ENCODE measurements around the gene WDFY4.

The WDFY4 gene

GRCh38 chr10:48844616-48845015, 159.9 kb downstream of the WDFY4 start:
- ATAC-seq, result no peak

GRCh38 chr10:48845512-48845911, 160.8 kb downstream of the WDFY4 start:
- TF ChIP-seq OSR1 (CRISPR knock-in tag; IDR thresholded peaks at IDR 0.05) (no peak), ZNF565 (CRISPR knock-in tag; conservative IDR thresholded peaks at IDR 0.05; ENCODE audit: low read depth) (no peak), ISL1 (CRISPR knock-in tag; IDR thresholded peaks at IDR 0.05) (no peak), CSDC2 (CRISPR knock-in tag; IDR thresholded peaks at IDR 0.05) (no peak), ZFP30 (CRISPR knock-in tag; IDR thresholded peaks at IDR 0.05) (no peak), ZNF70 (CRISPR knock-in tag; IDR thresholded peaks at IDR 0.05) (no peak), ZC3H10 (CRISPR knock-in tag; IDR thresholded peaks at IDR 0.05) (no peak), ARNTL (CRISPR knock-in tag; IDR thresholded peaks at IDR 0.05; ENCODE audit: borderline replicate concordance, low read depth) (no peak), ZNF8 (CRISPR knock-in tag; IDR thresholded peaks at IDR 0.05) (no peak), TSHZ2 (CRISPR knock-in tag; IDR thresholded peaks at IDR 0.05) (no peak), TOX (CRISPR knock-in tag; IDR thresholded peaks at IDR 0.05; ENCODE audit: borderline replicate concordance) (no peak), ESRRG (CRISPR knock-in tag; IDR thresholded peaks at IDR 0.05) (no peak), RARB (CRISPR knock-in tag; IDR thresholded peaks at IDR 0.05) (no peak), CREB5 (CRISPR knock-in tag; IDR thresholded peaks at IDR 0.05; ENCODE audit: low read depth) (no peak), GLIS3 (CRISPR knock-in tag; IDR thresholded peaks at IDR 0.05) (no peak), TCF4 (CRISPR knock-in tag; IDR thresholded peaks at IDR 0.05; ENCODE audit: borderline replicate concordance) (no peak), ZFP3 (CRISPR knock-in tag; IDR thresholded peaks at IDR 0.05) (no peak)
- TF ChIP-seq, protein P1, sequence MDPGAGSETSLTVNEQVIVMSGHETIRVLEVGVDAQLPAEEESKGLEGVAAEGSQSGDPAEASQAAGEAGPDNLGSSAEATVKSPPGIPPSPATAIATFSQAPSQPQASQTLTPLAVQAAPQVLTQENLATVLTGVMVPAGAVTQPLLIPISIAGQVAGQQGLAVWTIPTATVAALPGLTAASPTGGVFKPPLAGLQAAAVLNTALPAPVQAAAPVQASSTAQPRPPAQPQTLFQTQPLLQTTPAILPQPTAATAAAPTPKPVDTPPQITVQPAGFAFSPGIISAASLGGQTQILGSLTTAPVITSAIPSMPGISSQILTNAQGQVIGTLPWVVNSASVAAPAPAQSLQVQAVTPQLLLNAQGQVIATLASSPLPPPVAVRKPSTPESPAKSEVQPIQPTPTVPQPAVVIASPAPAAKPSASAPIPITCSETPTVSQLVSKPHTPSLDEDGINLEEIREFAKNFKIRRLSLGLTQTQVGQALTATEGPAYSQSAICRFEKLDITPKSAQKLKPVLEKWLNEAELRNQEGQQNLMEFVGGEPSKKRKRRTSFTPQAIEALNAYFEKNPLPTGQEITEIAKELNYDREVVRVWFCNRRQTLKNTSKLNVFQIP (CRISPR knock-in tag; IDR thresholded peaks at IDR 0.05; ENCODE audit: borderline replicate concordance, low read depth), result no peak
- ATAC-seq, result no peak

More at GRCh38 chr10:48844616-48845015, 159.9 kb downstream of the WDFY4 start:
- TF ChIP-seq CSRNP3 (CRISPR knock-in tag; IDR thresholded peaks at IDR 0.05) (no peak), GLIS3 (CRISPR knock-in tag; IDR thresholded peaks at IDR 0.05) (no peak), OSR1 (CRISPR knock-in tag; IDR thresholded peaks at IDR 0.05) (no peak), ZNF565 (CRISPR knock-in tag; conservative IDR thresholded peaks at IDR 0.05; ENCODE audit: low read depth) (no peak), ZC3H10 (CRISPR knock-in tag; IDR thresholded peaks at IDR 0.05) (no peak), TCF4 (CRISPR knock-in tag; IDR thresholded peaks at IDR 0.05; ENCODE audit: borderline replicate concordance) (no peak), ZFP3 (CRISPR knock-in tag; IDR thresholded peaks at IDR 0.05) (no peak), ZFP30 (CRISPR knock-in tag; IDR thresholded peaks at IDR 0.05) (no peak)

DNA sequence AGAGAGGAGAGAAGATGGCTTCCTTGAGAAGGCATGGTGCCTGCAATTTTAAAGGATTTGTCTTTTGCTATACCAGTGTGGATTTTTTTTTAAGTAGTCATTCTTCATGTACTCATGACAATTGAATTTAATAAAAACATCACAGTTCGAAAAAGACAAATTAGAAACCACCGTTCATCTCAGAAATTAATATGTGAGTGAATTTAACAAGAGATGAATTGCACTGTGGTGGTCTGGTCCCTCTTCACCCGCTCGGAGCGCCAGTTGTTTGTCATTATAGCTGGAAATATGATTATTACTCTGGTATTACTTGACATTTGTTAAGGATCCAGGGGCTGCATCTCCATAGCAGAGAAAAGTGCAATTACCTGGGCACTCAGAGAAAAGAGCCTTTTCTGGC, 163.0 kb downstream of the WDFY4 start:
- no peak for ATAC-seq
- TF ChIP-seq PPARA (CRISPR knock-in tag; IDR thresholded peaks at IDR 0.05; ENCODE audit: borderline replicate concordance) (no peak), ARNTL (CRISPR knock-in tag; IDR thresholded peaks at IDR 0.05; ENCODE audit: borderline replicate concordance, low read depth) (no peak), ZFP3 (CRISPR knock-in tag; IDR thresholded peaks at IDR 0.05) (no peak), ZNF70 (CRISPR knock-in tag; IDR thresholded peaks at IDR 0.05) (no peak)
- TF ChIP-seq, protein P1 (CRISPR knock-in tag; IDR thresholded peaks at IDR 0.05; ENCODE audit: borderline replicate concordance, low read depth), result no peak
